NOMO-1 (cell line): Measurements from ENCODE around the gene CASZ1.

ENCODE experiments used
- DNase-seq, 2 experiments: peaks; one replicate each; lab custom pipeline; 2025; ENCODE audit not compliant: unreplicated experiment in 2 of 2; lab: John Stamatoyannopoulos, UW

Gene CASZ1

DNA sequence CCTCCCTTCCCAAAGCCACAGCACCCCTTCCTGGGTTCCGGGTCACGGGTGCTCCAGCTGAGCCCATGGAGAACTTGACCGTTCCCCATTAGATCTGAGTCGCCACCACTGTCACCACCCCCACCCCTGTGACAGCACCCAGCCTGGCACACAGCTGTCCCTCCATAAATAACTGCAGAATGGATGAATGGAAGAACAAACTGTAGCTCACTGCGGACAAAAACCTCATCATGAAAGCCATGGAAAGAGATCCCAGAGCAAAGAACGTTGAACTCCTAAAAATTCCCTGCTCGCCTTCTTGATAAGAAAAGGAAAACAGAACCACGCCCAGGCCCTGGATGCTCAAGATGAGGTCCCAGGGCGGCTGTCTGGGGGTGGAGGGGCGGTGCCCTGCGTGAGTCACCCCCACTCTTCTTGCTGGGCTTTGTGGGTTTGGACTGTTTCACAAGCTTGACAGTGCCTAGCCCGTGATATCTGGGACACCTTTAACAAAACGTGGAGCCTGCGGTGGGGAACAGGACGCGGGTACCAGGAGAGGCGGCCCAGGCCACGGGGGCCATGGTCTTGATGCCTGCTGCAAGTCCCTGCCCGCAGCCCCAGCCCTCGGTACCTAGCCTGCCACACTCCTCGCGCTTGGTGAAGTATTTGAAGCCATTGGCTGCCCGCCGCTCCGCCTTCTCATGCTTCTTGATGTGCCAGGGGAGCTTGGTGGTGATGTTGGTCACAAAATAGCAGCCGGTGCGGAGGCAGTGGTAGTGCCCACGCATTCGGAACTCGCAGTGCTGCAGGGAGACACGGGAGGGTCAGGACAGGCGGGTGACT is 151.9 kb downstream of the CASZ1 start:
- DNase-seq = no peak

- DNase-seq = no peak
These were observed 152.7 kb downstream of the CASZ1 start for GRCh38 chr1:10643607-10644306.

DNA sequence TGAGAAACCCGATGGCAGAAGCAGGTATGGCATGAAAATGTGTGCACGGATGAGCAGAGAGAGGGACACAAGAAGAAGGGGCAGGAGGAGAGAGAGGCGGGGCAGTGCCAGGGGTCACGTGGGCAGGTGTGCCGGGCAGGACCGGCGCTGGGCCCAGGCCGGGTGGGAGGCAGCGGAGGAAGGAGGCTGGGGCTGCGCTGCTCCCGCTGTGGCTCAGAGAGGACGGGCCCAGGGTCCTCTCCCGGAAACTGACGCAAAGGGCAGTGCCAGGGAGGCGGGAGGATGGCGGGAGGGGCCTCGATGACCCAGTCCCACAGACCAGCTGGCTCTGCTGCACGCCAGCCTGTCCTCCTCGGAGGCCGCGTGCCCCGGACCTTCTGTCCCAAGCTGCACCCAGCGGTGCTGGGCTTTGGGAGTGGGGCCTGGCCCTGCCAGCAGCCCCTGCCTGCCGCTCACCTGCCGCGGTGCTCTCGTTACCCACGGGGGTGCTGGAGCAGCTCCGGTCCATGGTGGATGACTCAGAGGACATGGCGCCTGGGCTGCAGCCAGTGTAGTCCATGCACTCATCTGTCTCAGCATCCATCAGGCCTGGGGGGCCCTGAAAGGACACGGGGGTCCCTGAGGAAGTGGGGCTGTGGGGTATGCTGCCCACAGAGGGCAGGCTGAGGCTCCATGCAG is 153.9 kb downstream of the CASZ1 start:
- no peak for DNase-seq

- no peak for DNase-seq
These were observed 154.5 kb downstream of the CASZ1 start for GRCh38 chr1:10641976-10642375.

DNA sequence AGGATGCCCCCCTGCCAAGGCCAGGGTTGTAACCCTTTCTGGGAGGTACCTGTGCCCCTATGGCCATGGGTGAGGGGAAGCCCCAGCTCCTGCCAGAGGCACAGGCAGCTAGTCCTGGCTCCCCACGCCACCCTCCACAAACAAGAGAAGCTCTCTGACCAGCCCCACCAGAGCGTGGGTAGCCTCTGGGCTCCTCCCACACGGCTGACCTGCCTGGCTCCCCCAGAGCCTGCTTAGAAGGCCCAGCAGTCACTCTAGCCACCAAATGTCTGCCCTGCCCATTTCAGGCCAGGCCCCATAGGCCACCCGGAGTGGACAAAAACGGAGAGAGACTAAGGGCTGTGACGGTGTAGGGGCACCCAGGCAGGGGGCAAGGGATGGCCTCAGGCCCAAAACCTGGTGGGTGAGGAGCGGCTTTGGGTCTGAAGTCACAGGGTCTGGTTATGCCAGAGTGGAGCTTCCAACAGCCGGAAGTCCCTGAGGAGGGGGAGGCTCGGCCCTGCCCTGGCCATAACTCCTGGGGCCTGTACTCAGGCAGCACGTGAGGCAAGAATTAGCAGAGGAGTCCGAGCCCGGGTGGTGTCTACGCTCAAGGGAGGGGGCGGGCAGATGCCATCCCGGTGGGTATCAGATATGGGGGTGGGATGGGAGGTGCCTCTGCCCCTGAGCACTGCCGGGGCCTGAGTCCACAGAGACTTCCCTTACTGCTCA is 155.4 kb downstream of the CASZ1 start:
- no peak for DNase-seq

GRCh38 chr1:10639775-10640578 is 156.5 kb downstream of the CASZ1 start:
- DNase-seq = no peak

GRCh38 chr1:10639011-10639774 is 157.3 kb downstream of the CASZ1 start:
- no peak for DNase-seq

DNA sequence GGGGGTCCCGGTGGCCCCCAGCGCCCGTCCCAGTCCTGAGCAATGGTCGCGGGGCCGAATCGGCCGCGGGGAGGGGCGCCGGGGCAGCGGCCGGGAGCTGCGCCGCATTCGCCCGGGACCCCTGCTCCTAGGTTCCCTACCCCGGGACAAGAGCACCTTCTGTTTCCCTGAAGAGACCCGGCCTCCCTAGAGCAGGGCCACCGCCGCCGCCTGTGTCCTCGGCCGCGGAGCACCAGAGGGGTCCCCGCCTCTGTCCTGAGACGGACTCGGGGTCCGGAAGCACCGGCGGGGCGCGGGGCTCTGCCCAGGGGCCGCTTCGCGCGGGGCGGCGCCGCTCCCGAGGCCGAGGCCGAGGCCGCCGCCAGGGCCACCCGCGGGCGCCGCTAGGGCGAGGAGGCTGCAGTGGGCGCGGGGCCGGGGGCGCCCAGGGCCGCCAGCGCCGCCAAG is 157.9 kb downstream of the CASZ1 start:
- no peak for DNase-seq

DNA sequence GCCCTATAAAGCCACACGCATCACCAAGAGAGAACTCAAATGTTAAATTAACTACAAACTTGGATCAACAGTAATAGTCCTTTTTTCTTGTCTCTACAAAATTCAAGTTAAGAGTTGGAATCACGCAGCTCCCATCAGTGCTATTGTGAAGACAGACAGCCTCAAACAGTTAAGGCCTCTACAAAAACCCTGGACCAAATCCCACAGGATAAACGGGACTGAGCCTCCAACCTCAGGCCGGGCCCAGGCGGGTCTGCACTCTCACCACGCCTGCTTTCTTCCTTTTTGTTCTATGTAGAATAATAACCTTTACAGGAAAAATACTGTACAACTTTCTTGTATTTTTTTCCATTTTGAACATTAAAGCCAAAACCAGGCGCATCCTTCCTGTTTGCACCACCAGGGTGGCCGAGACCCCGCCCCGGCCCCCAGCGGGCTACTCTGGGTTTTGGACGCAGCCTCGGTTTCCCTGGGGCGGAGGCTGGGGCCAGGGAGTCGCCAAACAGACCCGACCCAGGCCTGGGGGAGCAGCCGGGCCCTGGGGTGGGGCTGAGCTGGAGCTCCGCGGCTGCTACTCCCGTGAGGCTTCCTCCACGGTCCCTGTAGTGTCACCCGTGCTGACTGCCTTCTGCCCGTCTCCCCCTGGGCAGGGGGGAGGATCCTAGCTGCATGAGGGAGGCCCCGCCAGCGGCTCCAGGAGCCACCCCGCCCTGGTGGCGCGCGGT is 158.4 kb downstream of the CASZ1 start:
- DNase-seq = no peak

- no peak for DNase-seq
These were observed 159.0 kb downstream of the CASZ1 start for GRCh38 chr1:10637400-10637799.

DNA sequence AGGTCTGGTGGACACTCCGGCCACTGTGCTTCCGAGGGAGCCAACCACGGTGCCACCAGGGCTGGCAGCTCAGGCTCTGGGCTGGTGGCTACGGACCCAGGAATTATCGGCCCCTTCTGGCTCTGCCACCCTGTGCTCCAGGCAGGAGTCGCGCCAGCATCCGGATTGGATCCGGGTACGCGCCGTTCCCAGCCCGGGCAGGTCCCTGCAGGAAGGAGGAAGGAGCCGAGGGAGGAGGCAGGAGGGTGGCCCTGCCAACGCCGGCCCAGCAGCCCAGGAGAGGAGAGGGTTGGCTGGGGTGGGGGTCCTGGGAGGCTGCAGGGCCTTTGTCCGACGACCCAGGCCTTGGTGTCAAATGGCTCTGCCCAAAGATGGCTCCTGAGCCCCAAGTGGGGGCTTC is 160.5 kb downstream of the CASZ1 start:
- no peak for DNase-seq

- DNase-seq = no peak
These were observed 161.2 kb downstream of the CASZ1 start for GRCh38 chr1:10635085-10635896.

DNA sequence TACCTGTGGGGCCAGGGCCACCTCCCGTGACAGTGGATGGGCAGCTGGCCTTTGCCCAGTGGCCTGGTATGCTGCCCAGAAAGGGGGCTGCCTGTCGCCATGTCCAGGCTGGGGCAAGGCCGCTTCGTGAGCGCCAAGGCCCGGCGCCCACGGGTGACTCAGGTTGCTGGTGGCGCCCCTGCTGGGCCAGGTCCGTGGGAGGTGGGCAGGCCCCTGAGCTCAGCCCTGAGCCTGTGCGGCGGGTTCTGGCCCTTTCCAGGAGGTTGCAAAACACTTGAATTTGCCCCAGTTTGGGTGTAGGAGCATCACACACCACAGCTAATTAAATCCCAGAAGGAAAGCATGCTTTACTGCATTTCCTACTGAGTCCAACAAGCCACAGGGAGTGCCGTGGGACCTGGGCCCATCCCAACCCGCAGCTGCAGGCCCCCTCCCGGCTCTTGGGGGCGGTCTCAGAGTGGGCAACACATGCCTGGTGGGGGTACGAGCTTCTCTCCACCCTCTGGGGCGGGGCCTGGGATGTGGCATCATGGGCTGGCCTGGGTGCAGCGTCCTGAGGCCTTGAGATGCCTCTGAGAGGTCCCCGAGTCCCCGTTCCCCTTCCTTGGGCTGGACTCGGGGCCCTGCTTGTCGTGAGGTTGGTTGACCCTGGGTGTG is 161.9 kb downstream of the CASZ1 start:
- no peak for DNase-seq

- DNase-seq = no peak
These were observed 162.4 kb downstream of the CASZ1 start for GRCh38 chr1:10634075-10634427.

DNA sequence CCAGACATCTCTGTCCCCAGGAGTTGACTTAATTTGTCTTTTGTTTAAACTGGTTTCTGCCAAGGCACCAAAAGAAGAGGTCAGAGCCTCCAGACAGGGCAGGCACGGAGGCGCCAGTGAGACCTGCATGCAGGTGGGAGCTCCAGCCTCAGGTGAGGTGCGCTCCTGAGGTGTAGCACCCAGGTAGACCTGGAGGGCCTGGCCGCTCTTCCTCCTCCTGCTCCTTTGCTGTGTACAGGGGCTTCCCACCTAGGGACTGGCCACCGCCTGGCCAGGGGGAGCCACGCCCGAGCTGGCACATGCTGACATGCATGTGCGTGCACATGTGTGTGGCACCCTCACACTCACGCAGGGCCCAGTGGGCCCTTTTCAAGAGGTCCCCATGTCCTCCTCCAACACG is 163.0 kb downstream of the CASZ1 start:
- no peak for DNase-seq

DNA sequence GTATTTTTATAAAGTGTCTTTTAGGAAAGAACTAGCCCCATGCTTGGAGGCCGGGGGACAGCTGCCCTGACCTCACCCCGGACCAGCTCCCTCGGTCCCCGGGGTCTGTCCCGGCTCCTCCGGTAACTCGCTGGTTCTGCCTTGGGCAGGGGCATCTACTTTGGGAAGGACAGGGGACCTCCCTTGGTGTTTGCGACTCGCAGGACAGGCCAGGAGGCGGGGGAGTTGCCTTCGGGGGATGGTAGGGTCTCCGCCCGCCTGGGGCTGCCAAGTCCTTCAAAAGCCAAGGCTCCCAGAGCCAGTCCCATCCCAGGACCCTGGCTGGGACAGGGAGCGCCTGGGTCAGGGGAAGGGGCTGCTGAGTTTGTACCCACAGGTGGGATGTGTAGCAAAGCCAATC is 163.8 kb downstream of the CASZ1 start:
- no peak for DNase-seq

DNA sequence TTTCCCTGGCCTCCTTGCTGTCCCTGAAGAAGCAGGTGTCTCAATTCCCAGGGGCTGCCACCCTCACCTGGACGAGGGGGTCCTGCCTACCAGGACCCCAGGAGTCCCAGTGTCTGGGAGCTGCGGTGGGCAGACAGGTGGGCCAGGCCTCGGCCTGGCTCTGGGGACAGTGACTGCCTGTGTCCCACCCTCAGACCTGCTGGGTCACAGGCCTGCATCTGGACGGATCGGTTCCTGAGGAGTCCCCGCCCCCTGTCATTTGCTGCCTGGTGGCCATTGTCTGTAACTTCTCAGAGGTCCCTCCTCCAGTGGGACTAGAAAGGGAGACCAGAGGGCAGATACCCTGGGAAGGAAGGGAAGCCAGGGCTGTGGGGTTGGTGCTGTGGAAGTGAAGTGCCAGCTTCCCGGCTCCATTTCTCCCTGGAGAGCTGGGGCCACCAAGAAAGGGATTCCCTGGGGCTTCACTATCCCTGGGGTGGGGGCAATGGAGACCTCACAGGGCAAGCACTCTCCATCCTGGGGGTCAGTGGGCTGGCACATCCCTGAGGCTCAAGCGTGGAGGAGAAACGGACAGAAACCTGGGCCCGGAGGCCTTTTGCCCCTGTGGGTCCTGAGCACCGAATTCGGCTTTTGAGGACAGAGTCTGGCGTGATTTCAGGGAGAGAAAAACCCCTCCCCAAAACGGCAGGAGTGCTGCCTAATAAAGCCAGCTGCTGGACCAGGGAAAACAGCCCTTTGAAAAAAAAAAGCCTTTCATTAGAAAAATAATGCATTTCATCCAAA is 164.4 kb downstream of the CASZ1 start:
- DNase-seq = no peak
